H9 (cell line): ENCODE results near the gene MMEL1. TPM values are rescaled to one million over a fixed set of nuclear protein-coding genes. Genes with fewer than 3 reads are reported as not detected.
A peak's percentile ranks its signal among the peaks of the same experiment; 100 is the strongest.

Source experiments
- DNase-seq: peaks from one replicate; pipeline ENCODE4 v3.0.0-alpha.2; 2017
- H2AFZ ChIP-seq: one replicate; pipeline ENCODE4 v1.6.1; 2013; ENCODE audit warnings: mild to moderate bottlenecking, low read length, control low read depth, moderate library complexity
- H2AK5ac ChIP-seq: 2 replicates; pipeline ENCODE4 v1.6.1; 2013; ENCODE audit warnings: low read length, control low read depth, mixed read lengths; ENCODE audit not compliant: insufficient read length
- H2BK120ac ChIP-seq: one replicate; pipeline ENCODE4 v1.6.1; 2013; ENCODE audit warnings: low read depth, mild to moderate bottlenecking, low read length, control low read depth, inconsistent platforms; ENCODE audit not compliant: poor library complexity, severe bottlenecking
- H2BK12ac ChIP-seq: 2 replicates; pipeline ENCODE4 v1.6.1; 2013; ENCODE audit warnings: low read length, control low read depth, mixed read lengths, low read depth; ENCODE audit not compliant: insufficient read length
- H2BK15ac ChIP-seq: 2 replicates; pipeline ENCODE4 v1.6.1; 2013; ENCODE audit warnings: low read depth, low read length, control low read depth
- H2BK20ac ChIP-seq: one replicate; pipeline ENCODE4 v1.6.1; 2013; ENCODE audit warnings: low read depth, mild to moderate bottlenecking, low read length, control low read depth, inconsistent platforms; ENCODE audit not compliant: poor library complexity, severe bottlenecking
- H2BK5ac ChIP-seq: 2 replicates; pipeline ENCODE4 v1.6.1; 2013; ENCODE audit warnings: low read length, control low read depth, mixed read lengths; ENCODE audit not compliant: insufficient read length
- H3K14ac ChIP-seq: 2 replicates; pipeline ENCODE4 v1.6.1; 2013; ENCODE audit warnings: low read length, control low read depth; ENCODE audit not compliant: insufficient read depth
- H3K18ac ChIP-seq: 2 replicates; pipeline ENCODE4 v1.6.1; 2013; ENCODE audit warnings: low read depth, mild to moderate bottlenecking, mixed read lengths, low read length, control low read depth; ENCODE audit not compliant: insufficient read length
- H3K23ac ChIP-seq: 2 replicates; pipeline ENCODE4 v1.6.1; 2013; ENCODE audit warnings: low read length, control low read depth, mixed read lengths, low read depth; ENCODE audit not compliant: insufficient read length
- H3K23me2 ChIP-seq: 2 replicates; pipeline ENCODE4 v1.6.1; 2013; ENCODE audit warnings: low read depth, mild to moderate bottlenecking, mixed read lengths, low read length, control low read depth; ENCODE audit not compliant: insufficient read length, poor library complexity, severe bottlenecking
- H3K27ac ChIP-seq: 2 replicates; pipeline ENCODE4 v1.5.1; 2013; ENCODE audit warnings: low read length, control low read depth, mixed read lengths, low read depth; ENCODE audit not compliant: insufficient read length
- H3K27me3 ChIP-seq: 2 replicates; pipeline ENCODE4 v1.6.1; 2013; ENCODE audit warnings: low read length, control low read depth, inconsistent platforms; ENCODE audit not compliant: insufficient read depth
- H3K4ac ChIP-seq: 2 replicates; pipeline ENCODE4 v1.6.1; 2013; ENCODE audit warnings: low read depth, mild to moderate bottlenecking, control low read depth, inconsistent platforms, low read length, moderate library complexity
- H3K4me1 ChIP-seq: 2 replicates; pipeline ENCODE4 v1.6.1; 2013; ENCODE audit warnings: low read length, control low read depth, inconsistent platforms; ENCODE audit not compliant: insufficient read depth
- H3K4me2 ChIP-seq: 2 replicates; pipeline ENCODE4 v1.6.1; 2013; ENCODE audit warnings: low read length, control low read depth, mixed read lengths; ENCODE audit not compliant: insufficient read length, insufficient read depth
- H3K56ac ChIP-seq: 2 replicates; pipeline ENCODE4 v1.6.1; 2013; ENCODE audit warnings: low read depth, mild to moderate bottlenecking, mixed read lengths, low read length, control low read depth; ENCODE audit not compliant: insufficient read length
- H3K79me1 ChIP-seq: 2 replicates; pipeline ENCODE4 v1.6.1; 2013; ENCODE audit warnings: low read depth, mild to moderate bottlenecking, moderate library complexity, low read length, control low read depth, inconsistent platforms; ENCODE audit not compliant: insufficient read depth, poor library complexity, severe bottlenecking
- H3K79me2 ChIP-seq: 2 replicates; pipeline ENCODE4 v1.6.1; 2013; ENCODE audit warnings: low read length, control low read depth, inconsistent platforms; ENCODE audit not compliant: insufficient read depth
- H3K9ac ChIP-seq: 2 replicates; pipeline ENCODE4 v1.6.1; 2013; ENCODE audit warnings: low read length, control low read depth, mixed read lengths; ENCODE audit not compliant: insufficient read length; ENCODE audit errors: extremely low read depth
- H3K9me3 ChIP-seq: one replicate; pipeline ENCODE4 v1.6.1; 2013; ENCODE audit warnings: low read depth, low read length, inconsistent platforms; ENCODE audit not compliant: control insufficient read depth
- H3T11ph ChIP-seq: one replicate; pipeline ENCODE4 v1.6.1; 2013; ENCODE audit warnings: mild to moderate bottlenecking, low read length, control low read depth, inconsistent platforms
- H4K20me1 ChIP-seq: one replicate; pipeline ENCODE4 v1.6.1; 2013; ENCODE audit not compliant: control insufficient read depth, insufficient read length, insufficient read depth
- H4K5ac ChIP-seq: 2 replicates; pipeline ENCODE4 v1.6.1; 2013; ENCODE audit warnings: low read depth, mild to moderate bottlenecking, mixed read lengths, low read length, control low read depth; ENCODE audit not compliant: insufficient read length
- H4K8ac ChIP-seq: replicated peaks from 2 replicates; pipeline ENCODE4 v1.6.1; 2013; ENCODE audit warnings: low read length, control low read depth, mixed read lengths, low read depth; ENCODE audit not compliant: insufficient read length
- H4K91ac ChIP-seq: 2 replicates; pipeline ENCODE4 v1.6.1; 2013; ENCODE audit warnings: low read depth, mild to moderate bottlenecking, moderate library complexity, mixed read lengths, low read length, control low read depth; ENCODE audit not compliant: insufficient read length
- H3K27ac Mint-ChIP-seq, 3 experiments: 2 replicates in 2 of 3; 3 replicates in 1 of 3; pipeline ENCODE4 v1.8.0; 2020 to 2021; ENCODE audit warnings: mixed read lengths in 3 of 3, mild to moderate bottlenecking in 1 of 3, moderate library complexity in 1 of 3
- H3K27me3 Mint-ChIP-seq: 2 replicates; pipeline ENCODE4 v1.8.0; 2021; ENCODE audit warnings: low read depth, mild to moderate bottlenecking, moderate library complexity, mixed read lengths
- H3K36me3 Mint-ChIP-seq, 3 experiments: 2 replicates in 2 of 3; 3 replicates in 1 of 3; pipeline ENCODE4 v1.8.0; 2020 to 2021; ENCODE audit warnings: low read depth in 3 of 3, mixed read lengths in 3 of 3; ENCODE audit not compliant: insufficient read depth in 1 of 3
- H3K4me1 Mint-ChIP-seq, 2 experiments: 2 replicates each; pipeline ENCODE4 v1.8.0; 2020; ENCODE audit warnings: mixed read lengths in 2 of 2
- H3K4me3 Mint-ChIP-seq, 2 experiments: 2 replicates in 1 of 2; 3 replicates in 1 of 2; pipeline ENCODE4 v1.8.0; 2020 to 2021; ENCODE audit warnings: mild to moderate bottlenecking in 2 of 2, mixed read lengths in 2 of 2, moderate library complexity in 1 of 2
- H3K9me3 Mint-ChIP-seq, 2 experiments: 2 replicates in 1 of 2; 3 replicates in 1 of 2; pipeline ENCODE4 v1.8.0; 2020; ENCODE audit warnings: mild to moderate bottlenecking in 2 of 2, mixed read lengths in 2 of 2, moderate library complexity in 1 of 2
- WGBS: extraction: QIAGEN DNeasy Blood & Tissue Kit; methylation state at CpG from one replicate; pipeline ENCODE4 v1.1.7; 2013; ENCODE audit warnings: missing lambda C conversion rate, low lambda C conversion rate, mixed read lengths; ENCODE audit not compliant: insufficient read length; ENCODE audit errors: extremely low coverage; 5-methylcytosine and 5-hydroxymethylcytosine counted together
- total RNA-seq: library from RNA; stranded (reverse); gene quantifications from 2 replicates; pipeline ENCODE4 v1.2.1, GENCODE V29; 2021
- TF ChIP-seq, protein P1 (sequence below): fragments of 200-600 bp; sonication (generic); conservative IDR thresholded peaks from 3 replicates; pipeline ENCODE4 v1.8.0; 2021; ENCODE audit warnings: antibody characterized with exemption, mild to moderate bottlenecking

MMEL1 gene
- total RNA-seq, 1 experiment from 2014 or later = 0.42 TPM

DNA sequence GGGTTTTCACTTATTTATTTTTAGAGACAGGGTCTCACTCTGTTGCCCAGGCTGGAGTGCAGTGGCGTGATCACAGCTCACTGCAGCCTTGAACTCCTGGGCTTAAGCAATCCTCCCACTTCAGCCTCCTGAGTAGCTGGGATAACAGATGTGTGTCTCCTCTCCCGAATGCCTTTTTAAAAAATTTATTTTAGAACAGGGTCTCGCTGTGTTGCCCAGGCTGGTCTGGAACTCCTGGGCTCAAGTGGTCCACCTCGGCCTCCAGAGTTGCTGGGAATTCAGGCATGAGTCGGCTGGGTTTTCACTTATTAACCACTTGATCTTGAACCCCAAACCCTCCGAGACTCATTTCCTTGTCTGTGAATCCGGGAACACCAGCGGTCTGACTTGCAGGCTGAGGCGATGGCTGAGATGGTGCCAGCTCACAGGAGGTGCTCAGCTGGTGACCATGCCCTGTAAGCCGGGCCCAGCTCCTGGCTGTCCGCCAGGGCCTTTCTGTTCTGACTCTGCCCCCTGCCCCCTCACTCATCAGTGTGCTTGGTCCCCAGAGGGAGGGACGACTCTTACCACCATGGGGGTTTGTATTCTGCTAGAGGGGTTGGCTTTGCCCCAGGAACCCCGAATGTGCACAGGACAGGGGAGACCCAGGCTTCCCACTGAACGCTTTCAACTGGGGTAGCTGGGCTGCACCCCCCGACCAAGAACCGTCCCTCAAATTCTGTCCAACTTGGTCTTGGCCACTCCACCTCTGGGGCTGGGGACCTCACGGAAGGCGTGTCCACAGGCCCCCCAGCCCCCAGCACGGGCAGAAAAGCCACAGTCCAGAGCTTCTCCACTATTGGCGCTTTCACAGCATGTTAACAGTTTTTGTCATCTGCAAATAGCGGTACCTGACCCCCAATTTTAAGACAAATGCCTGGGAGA is 22.5 kb downstream of the MMEL1 start:
- Histone ChIP-seq H3K18ac (no peak overlapping the region), H3T11ph (no peak overlapping the region), H2BK15ac (no peak overlapping the region), H3K9ac (no peak overlapping the region), H2BK120ac (no peak overlapping the region), H3K4me1 (no peaks in the 10 kb centered on the region), H4K91ac (no peak overlapping the region), H4K20me1 (no peaks in the 10 kb centered on the region), H4K5ac (no peak overlapping the region), H3K23ac (no peak overlapping the region), H3K9me3 (peaks cover 5% of the 10 kb centered on the region), H2BK20ac (no peak overlapping the region), H3K79me1 (no peaks in the 10 kb centered on the region), H3K27me3 (no peaks in the 10 kb centered on the region), H3K4ac (no peak overlapping the region), H2AFZ (no peak overlapping the region), H3K23me2 (no peaks in the 10 kb centered on the region), H2BK5ac (no peak overlapping the region), H3K79me2 (0 out of 2 replicates have a peak, but pooled peaks cover 1% of the 10 kb centered on the region), H3K56ac (no peak overlapping the region), H2BK12ac (no peak overlapping the region), H2AK5ac (no peak overlapping the region), H3K4me2 (peak overlapping the region; percentile 32), H3K14ac (no peak overlapping the region), H3K27ac (no peak overlapping the region), H4K8ac (no peak overlapping the region)
- WGBS = no CpG with 5 or more reads among the region's 21 CpGs
- peak; percentile 27 for DNase-seq
- Mint-ChIP-seq H3K27me3 (peaks cover 22% of the 10 kb centered on the region), H3K27ac (no peak overlapping the region), H3K9me3 (peaks cover 6 to 16% of the 10 kb centered on the region in 2 experiments), H3K4me1 (no peaks in the 10 kb centered on the region), H3K36me3 (no peaks in the 10 kb centered on the region), H3K4me3 (peak overlapping the region in 1 of 2 experiments; percentile 35; a peak in 2 of 5 replicates)
- TF ChIP-seq, protein P1, sequence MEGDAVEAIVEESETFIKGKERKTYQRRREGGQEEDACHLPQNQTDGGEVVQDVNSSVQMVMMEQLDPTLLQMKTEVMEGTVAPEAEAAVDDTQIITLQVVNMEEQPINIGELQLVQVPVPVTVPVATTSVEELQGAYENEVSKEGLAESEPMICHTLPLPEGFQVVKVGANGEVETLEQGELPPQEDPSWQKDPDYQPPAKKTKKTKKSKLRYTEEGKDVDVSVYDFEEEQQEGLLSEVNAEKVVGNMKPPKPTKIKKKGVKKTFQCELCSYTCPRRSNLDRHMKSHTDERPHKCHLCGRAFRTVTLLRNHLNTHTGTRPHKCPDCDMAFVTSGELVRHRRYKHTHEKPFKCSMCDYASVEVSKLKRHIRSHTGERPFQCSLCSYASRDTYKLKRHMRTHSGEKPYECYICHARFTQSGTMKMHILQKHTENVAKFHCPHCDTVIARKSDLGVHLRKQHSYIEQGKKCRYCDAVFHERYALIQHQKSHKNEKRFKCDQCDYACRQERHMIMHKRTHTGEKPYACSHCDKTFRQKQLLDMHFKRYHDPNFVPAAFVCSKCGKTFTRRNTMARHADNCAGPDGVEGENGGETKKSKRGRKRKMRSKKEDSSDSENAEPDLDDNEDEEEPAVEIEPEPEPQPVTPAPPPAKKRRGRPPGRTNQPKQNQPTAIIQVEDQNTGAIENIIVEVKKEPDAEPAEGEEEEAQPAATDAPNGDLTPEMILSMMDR = no peak
